Loucy (cell line): ENCODE results near the gene STAT5A.

Experiments
- CTCF ChIP-seq: fragments of 200-600 bp; sonication (generic); conservative IDR thresholded peaks from 2 replicates; pipeline ENCODE4 v1.5.1; 2014; ENCODE audit warnings: mild to moderate bottlenecking, antibody characterized with exemption, low read length
- EZH2phosphoT487 ChIP-seq: fragments of 200-600 bp; IDR thresholded peaks from 2 replicates; pipeline ENCODE4 v1.6.1; 2018; ENCODE audit warnings: antibody characterized with exemption, mild to moderate bottlenecking, moderate library complexity, borderline replicate concordance

- TF ChIP-seq CTCF (no peak), EZH2phosphoT487 (no peak)
Measured at GRCh38 chr17:42252597-42253550, 35.4 kb upstream of the STAT5A start.
